C4-2B (cell line): ENCODE measurements around the gene TGM6.

ENCODE experiments used
- CTCF ChIP-seq: fragments of 450-650 bp; conservative IDR thresholded peaks from 2 replicates; pipeline ENCODE4 v1.5.1; 2017; ENCODE audit warnings: mild to moderate bottlenecking
- ZFX ChIP-seq: fragments of 450-650 bp; IDR thresholded peaks from 2 replicates; pipeline ENCODE4 v1.6.1; 2017

- TF ChIP-seq CTCF (peak; percentile 91), ZFX (no peak)
Observed at GRCh38 chr20:2451939-2452732, 71.4 kb downstream of the TGM6 start.
